Nephron progenitor cell (in vitro differentiated cells): ENCODE measurements around the gene SAP130.

Source experiments
- DNase-seq: peaks from one replicate; pipeline ENCODE4 v3.0.0; 2021
- H3K27ac Mint-ChIP-seq: 2 replicates; pipeline ENCODE4 v1.8.0; 2021; ENCODE audit warnings: mild to moderate bottlenecking, moderate library complexity, mixed read lengths
- H3K27me3 Mint-ChIP-seq: 2 replicates; pipeline ENCODE4 v1.8.0; 2021; ENCODE audit warnings: mild to moderate bottlenecking, low read depth, mixed read lengths; ENCODE audit not compliant: poor library complexity
- H3K36me3 Mint-ChIP-seq: 2 replicates; pipeline ENCODE4 v1.8.0; 2021; ENCODE audit warnings: low read depth, mixed read lengths
- H3K4me1 Mint-ChIP-seq: 2 replicates; pipeline ENCODE4 v1.8.0; 2021; ENCODE audit warnings: mixed read lengths
- H3K4me3 Mint-ChIP-seq: 2 replicates; pipeline ENCODE4 v1.8.0; 2021; ENCODE audit warnings: mild to moderate bottlenecking, moderate library complexity, mixed read lengths
- H3K9me3 Mint-ChIP-seq: 2 replicates; pipeline ENCODE4 v1.8.0; 2021; ENCODE audit warnings: mild to moderate bottlenecking, moderate library complexity, mixed read lengths
- CTCF ChIP-seq: fragments of 200-600 bp; sonication (generic); IDR thresholded peaks from 2 replicates; pipeline ENCODE4 v1.5.0; 2021; ENCODE audit warnings: antibody characterized with exemption

SAP130 gene

GRCh38 chr2:127957240-127957639 lies 70.6 kb downstream of the SAP130 start:
- no peak for DNase-seq
- H3K4me1 Mint-ChIP-seq = no peaks in the 10 kb centered on the region
- TF ChIP-seq CTCF = no peak
- H3K9me3 Mint-ChIP-seq = no peaks in the 10 kb centered on the region
- peaks cover 49% of the 10 kb centered on the region for H3K36me3 Mint-ChIP-seq
- no peak overlapping the region for H3K4me3 Mint-ChIP-seq
- H3K27me3 Mint-ChIP-seq = no peaks in the 10 kb centered on the region
- H3K27ac Mint-ChIP-seq = no peak overlapping the region

GRCh38 chr2:127954857-127955256 lies 73.0 kb downstream of the SAP130 start:
- Mint-ChIP-seq H3K4me1 (no peaks in the 10 kb centered on the region), H3K36me3 (peaks cover 41% of the 10 kb centered on the region), H3K27me3 (no peaks in the 10 kb centered on the region), H3K4me3 (no peak overlapping the region), H3K9me3 (no peaks in the 10 kb centered on the region), H3K27ac (no peak overlapping the region)
- no peak for TF ChIP-seq CTCF
- DNase-seq = no peak

GRCh38 chr2:127953849-127954248 lies 74.0 kb downstream of the SAP130 start:
- Mint-ChIP-seq H3K27me3 (no peaks in the 10 kb centered on the region), H3K36me3 (peaks cover 46% of the 10 kb centered on the region), H3K27ac (no peak overlapping the region), H3K4me3 (no peak overlapping the region), H3K9me3 (no peaks in the 10 kb centered on the region), H3K4me1 (no peaks in the 10 kb centered on the region)
- no peak for TF ChIP-seq CTCF
- no peak for DNase-seq

GRCh38 chr2:127953128-127953718 lies 74.6 kb downstream of the SAP130 start:
- Mint-ChIP-seq H3K9me3 (no peaks in the 10 kb centered on the region), H3K36me3 (peaks cover 51% of the 10 kb centered on the region), H3K27me3 (no peaks in the 10 kb centered on the region), H3K27ac (no peak overlapping the region), H3K4me1 (no peaks in the 10 kb centered on the region), H3K4me3 (no peak overlapping the region)
- no peak for DNase-seq
- no peak for TF ChIP-seq CTCF

- Mint-ChIP-seq H3K27ac (no peak overlapping the region), H3K27me3 (no peaks in the 10 kb centered on the region), H3K36me3 (peaks cover 52% of the 10 kb centered on the region), H3K4me1 (no peaks in the 10 kb centered on the region), H3K9me3 (no peaks in the 10 kb centered on the region), H3K4me3 (no peak overlapping the region)
- no peak for DNase-seq
- no peak for TF ChIP-seq CTCF
These were observed 76.8 kb downstream of the SAP130 start for GRCh38 chr2:127951026-127951425.

- Mint-ChIP-seq H3K9me3 (no peaks in the 10 kb centered on the region), H3K4me1 (no peaks in the 10 kb centered on the region), H3K27me3 (no peaks in the 10 kb centered on the region), H3K27ac (no peak overlapping the region), H3K4me3 (no peak overlapping the region), H3K36me3 (peaks cover 57% of the 10 kb centered on the region)
- DNase-seq = no peak
- no peak for TF ChIP-seq CTCF
These were observed 77.6 kb downstream of the SAP130 start for GRCh38 chr2:127950264-127950663.
